Astrocyte (in vitro differentiated cells and primary cell): ENCODE data around the gene HOXA4.

Experiments used
- EZH2 ChIP-seq: IDR thresholded peaks from 2 replicates; pipeline ENCODE4 v1.6.1; 2012; ENCODE audit warnings: mild to moderate bottlenecking, low read length, inconsistent platforms; ENCODE audit not compliant: insufficient read depth
- TF ChIP-seq, protein P1 (sequence below): IDR thresholded peaks from 2 replicates; pipeline ENCODE4 v1.5.1; 2011; ENCODE audit warnings: low read depth, mild to moderate bottlenecking, inconsistent platforms, low read length, moderate library complexity; ENCODE audit not compliant: insufficient read depth

DNA sequence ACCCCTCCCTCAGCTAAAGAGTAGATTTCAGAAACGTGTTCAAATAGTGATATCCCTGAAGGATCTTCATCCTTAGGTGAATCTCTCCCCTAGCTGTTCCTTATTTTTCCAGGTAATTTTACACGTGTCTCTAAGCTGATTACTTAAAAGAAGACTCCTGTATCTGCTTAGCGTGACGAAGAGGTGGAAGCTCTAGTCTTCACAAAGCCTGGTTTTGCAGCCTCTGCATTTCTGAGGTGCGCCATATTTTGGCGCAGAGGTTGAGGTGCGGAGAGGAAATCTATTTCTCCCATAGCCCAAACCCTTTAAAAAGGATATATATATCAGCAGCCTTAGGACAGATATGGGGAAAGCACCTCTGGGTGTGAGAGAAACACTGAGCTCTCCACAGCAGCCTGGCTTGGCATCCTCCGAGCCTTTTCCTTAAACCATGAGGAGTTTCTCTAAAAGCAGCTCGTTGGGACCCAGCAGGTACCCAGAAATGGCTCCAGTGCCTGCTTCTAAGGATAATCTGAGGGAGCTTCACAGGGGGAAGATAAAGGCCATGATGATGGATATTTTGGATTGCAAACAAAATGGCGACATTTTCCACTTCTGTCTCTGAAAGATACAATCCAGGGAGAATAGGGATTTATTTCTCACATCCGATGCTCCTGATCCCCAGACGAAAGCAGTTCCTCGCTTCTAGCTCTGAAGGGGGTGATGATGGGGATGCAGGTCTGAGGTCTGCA, 25.1 kb downstream of the HOXA4 start:
- TF ChIP-seq, protein P1, sequence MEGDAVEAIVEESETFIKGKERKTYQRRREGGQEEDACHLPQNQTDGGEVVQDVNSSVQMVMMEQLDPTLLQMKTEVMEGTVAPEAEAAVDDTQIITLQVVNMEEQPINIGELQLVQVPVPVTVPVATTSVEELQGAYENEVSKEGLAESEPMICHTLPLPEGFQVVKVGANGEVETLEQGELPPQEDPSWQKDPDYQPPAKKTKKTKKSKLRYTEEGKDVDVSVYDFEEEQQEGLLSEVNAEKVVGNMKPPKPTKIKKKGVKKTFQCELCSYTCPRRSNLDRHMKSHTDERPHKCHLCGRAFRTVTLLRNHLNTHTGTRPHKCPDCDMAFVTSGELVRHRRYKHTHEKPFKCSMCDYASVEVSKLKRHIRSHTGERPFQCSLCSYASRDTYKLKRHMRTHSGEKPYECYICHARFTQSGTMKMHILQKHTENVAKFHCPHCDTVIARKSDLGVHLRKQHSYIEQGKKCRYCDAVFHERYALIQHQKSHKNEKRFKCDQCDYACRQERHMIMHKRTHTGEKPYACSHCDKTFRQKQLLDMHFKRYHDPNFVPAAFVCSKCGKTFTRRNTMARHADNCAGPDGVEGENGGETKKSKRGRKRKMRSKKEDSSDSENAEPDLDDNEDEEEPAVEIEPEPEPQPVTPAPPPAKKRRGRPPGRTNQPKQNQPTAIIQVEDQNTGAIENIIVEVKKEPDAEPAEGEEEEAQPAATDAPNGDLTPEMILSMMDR, result no peak
- no peak for TF ChIP-seq EZH2
